ENCODE measurements around the gene SLC8A1. TPM values are rescaled to one million over a fixed set of nuclear protein-coding genes. Genes with fewer than 3 reads are reported as not detected.

SLC8A1 gene
- total and polyA plus RNA-seq, 8 donors: 0.31 to 105 (median 14.0) TPM

DNA sequence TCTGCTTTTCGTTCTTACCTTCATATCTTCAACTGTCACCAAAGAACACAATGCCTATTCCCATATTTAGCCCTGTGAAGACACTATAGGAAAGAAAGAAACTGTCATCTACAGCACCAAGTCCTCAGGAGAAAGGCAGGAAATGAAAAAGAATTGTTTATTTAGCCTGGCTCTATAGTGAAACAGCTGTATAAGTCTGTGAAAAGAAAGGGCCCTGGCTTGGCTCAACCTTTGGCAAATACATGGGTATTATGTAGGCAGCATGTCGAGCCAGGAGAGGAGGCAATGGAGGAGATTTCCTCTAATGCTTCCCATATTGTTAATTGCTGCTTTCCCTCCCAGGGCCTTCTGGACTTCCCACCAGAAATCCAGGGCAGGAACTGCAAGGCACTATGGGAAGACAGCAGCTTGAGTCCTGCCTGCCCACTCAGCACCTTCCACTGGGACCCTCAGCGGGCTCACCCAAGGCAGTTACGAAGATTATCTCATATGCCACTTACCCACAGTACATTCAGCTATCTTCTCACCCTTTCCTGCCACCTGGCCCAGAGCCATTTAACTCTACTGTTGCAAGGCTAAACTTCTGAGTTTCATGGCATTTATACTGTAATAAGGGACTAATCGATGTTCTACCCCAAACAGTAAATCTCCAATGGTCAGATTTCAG, 30.1 kb downstream of the SLC8A1 start:
- peak in 1 of 2 donors; percentile 49 for DNase-seq
- TF ChIP-seq POLR2AphosphoS5 (IDR thresholded peaks at IDR 0.05): no peak
- TF ChIP-seq EP300 (IDR thresholded peaks at IDR 0.05): no peak
- TF ChIP-seq POLR2A (IDR thresholded peaks at IDR 0.05): no peak
- TF ChIP-seq, protein P1, sequence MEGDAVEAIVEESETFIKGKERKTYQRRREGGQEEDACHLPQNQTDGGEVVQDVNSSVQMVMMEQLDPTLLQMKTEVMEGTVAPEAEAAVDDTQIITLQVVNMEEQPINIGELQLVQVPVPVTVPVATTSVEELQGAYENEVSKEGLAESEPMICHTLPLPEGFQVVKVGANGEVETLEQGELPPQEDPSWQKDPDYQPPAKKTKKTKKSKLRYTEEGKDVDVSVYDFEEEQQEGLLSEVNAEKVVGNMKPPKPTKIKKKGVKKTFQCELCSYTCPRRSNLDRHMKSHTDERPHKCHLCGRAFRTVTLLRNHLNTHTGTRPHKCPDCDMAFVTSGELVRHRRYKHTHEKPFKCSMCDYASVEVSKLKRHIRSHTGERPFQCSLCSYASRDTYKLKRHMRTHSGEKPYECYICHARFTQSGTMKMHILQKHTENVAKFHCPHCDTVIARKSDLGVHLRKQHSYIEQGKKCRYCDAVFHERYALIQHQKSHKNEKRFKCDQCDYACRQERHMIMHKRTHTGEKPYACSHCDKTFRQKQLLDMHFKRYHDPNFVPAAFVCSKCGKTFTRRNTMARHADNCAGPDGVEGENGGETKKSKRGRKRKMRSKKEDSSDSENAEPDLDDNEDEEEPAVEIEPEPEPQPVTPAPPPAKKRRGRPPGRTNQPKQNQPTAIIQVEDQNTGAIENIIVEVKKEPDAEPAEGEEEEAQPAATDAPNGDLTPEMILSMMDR (IDR thresholded peaks at IDR 0.05): no peak
- peak overlapping the region in 2 of 5 donors; percentile 7 to 12 for H3K27ac ChIP-seq
- 50 to 70% (median 58%) methylated on average over 5 of the region's 5 CpGs for WGBS, 5 donors
- H3K27me3 ChIP-seq: no peaks in the 10 kb centered on the region
- H3K4me1 ChIP-seq: peaks cover 0 to 32% (median 15%) of the 10 kb centered on the region in 4 donors
- intact Hi-C loops (cut with DNase I; ENCODE audit: low total_unique reads): no loop called here
- no peaks in the 10 kb centered on the region for H3K9me3 ChIP-seq
- no peaks in the 10 kb centered on the region for H3K36me3 ChIP-seq
- no peak overlapping the region for H3K4me3 ChIP-seq

DNA sequence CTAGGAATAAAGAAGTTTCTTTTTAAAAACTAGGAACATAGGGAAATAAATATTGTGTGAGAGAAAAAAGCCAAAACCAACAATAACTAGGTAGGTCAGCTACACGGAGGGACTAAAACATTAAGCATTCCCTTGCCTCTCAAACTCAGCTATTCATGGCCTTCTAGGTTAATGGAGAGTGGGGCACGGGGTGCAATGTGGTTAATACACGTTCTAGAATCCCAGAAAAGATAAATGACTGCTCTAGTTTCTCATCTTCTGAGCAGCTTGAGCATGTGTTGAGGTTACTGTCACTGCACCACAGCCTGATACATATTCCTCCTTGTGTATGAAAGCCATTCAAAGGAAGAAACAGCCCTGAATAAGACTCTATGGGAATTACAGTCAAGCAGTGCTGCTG, 31.4 kb downstream of the SLC8A1 start:
- TF ChIP-seq POLR2A (IDR thresholded peaks at IDR 0.05) (no peak), POLR2AphosphoS5 (IDR thresholded peaks at IDR 0.05) (no peak), EP300 (IDR thresholded peaks at IDR 0.05) (no peak)
- TF ChIP-seq, protein P1 (IDR thresholded peaks at IDR 0.05): no peak
- intact Hi-C loops (cut with DNase I; ENCODE audit: low total_unique reads): no loop called here
- Histone ChIP-seq H3K4me3 (no peak overlapping the region), H3K36me3 (no peaks in the 10 kb centered on the region), H3K27ac (peak overlapping the region in 4 of 5 donors; percentile 2 to 69 (median 38)), H3K27me3 (no peaks in the 10 kb centered on the region), H3K4me1 (peaks cover 0 to 32% (median 15%) of the 10 kb centered on the region in 4 donors), H3K9me3 (no peaks in the 10 kb centered on the region)
- no peak for DNase-seq
- WGBS, 5 donors: 61 to 77% (median 69%) methylated on average over 3 of the region's 3 CpGs

DNA sequence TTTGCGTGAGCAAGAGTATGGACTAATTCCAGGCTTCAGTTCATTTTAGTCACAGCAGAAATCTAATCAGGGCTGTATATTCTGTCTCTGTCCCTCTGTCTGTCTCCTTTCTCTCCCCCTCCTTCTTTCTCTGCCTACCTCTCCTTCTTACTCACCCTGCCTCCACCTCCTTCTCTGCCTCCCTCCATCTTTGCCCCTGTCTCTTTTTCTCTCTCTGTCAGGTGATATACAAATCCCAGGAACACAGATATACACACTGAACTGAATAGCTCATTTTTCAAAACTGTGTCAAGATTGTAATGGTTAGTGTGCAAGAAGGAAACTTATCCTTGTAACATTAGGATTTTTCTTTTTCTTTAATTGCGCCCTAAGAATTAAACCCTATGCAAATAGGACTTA, 32.5 kb downstream of the SLC8A1 start:
- WGBS, 5 donors: 75 to 88% (median 85%) methylated on average over 2 of the region's 2 CpGs
- H3K4me3 ChIP-seq: no peak overlapping the region
- H3K9me3 ChIP-seq: no peaks in the 10 kb centered on the region
- peak overlapping the region in 4 of 5 donors; percentile 34 to 69 (median 56) for H3K27ac ChIP-seq
- no peak for DNase-seq
- no peaks in the 10 kb centered on the region for H3K36me3 ChIP-seq
- H3K4me1 ChIP-seq: peaks cover 0 to 32% (median 15%) of the 10 kb centered on the region in 4 donors
- intact Hi-C loops (cut with DNase I; ENCODE audit: low total_unique reads): no loop called here
- TF ChIP-seq, protein P1 (IDR thresholded peaks at IDR 0.05): no peak
- no peak for TF ChIP-seq POLR2A (IDR thresholded peaks at IDR 0.05)
- TF ChIP-seq EP300 (IDR thresholded peaks at IDR 0.05): no peak
- no peak for TF ChIP-seq POLR2AphosphoS5 (IDR thresholded peaks at IDR 0.05)
- no peaks in the 10 kb centered on the region for H3K27me3 ChIP-seq

DNA sequence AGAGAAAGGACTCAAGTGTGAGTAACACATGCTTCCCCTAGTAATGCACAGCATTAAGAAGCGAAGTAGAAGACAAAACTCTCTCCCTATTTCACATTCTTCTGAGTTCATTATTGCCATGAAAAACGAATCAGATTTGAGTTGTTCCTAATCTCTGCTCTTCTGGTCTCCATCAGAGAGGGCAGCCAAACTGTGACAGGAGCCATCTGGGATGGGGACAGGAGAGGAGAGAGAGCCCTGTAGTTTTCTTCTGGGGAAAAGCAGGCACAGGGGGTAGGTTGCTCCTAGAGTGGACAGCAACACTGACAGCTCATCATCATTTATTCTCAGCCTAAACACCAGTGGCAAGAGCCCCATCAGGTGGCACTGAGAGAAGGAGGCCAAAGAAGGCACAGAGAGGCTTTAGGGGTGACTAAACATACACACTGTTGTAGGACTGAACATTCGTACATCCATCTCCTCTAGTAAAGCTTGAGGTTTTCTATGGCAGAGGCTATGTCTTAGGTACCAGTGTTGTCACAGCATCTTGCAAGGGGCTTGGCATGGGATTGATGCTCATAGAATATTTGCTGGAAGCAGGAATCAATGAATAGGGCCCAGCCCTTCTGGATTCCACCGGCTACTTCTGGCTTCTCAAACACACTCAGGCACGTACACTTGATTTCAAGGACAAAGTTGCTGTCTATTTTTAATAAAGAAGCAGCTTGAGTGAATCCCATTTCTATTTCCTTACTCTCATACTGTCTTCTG, 33.1 kb downstream of the SLC8A1 start:
- DNase-seq: peak in 1 of 2 donors; percentile 45
- WGBS, 5 donors: 43 to 72% (median 61%) methylated on average over 5 of the region's 5 CpGs
- Histone ChIP-seq H3K27me3 (no peaks in the 10 kb centered on the region), H3K9me3 (no peaks in the 10 kb centered on the region), H3K4me1 (peaks cover 0 to 32% (median 15%) of the 10 kb centered on the region in 4 donors), H3K36me3 (no peaks in the 10 kb centered on the region), H3K4me3 (no peak overlapping the region), H3K27ac (peak overlapping the region; percentile 34 to 69 (median 54))
- TF ChIP-seq POLR2AphosphoS5 (IDR thresholded peaks at IDR 0.05): no peak
- TF ChIP-seq POLR2A (IDR thresholded peaks at IDR 0.05): no peak
- TF ChIP-seq, protein P1 (IDR thresholded peaks at IDR 0.05): no peak
- no peak for TF ChIP-seq EP300 (IDR thresholded peaks at IDR 0.05)
- intact Hi-C loops (cut with DNase I; ENCODE audit: low total_unique reads): no loop called here
